OCI-LY1 (cell line): ENCODE data around the gene CCDC60.

Experiments used
- H2AFZ ChIP-seq: fragments of 200-600 bp; sonication (generic), shearing (Covaris generic); 2 replicates; pipeline ENCODE4 v1.6.0; 2014; ENCODE audit warnings: antibody characterized with exemption, mild to moderate bottlenecking, low read length
- H3F3A ChIP-seq: fragments of 200-600 bp; sonication (generic), shearing (Covaris generic); 2 replicates; pipeline ENCODE4 v1.6.0; 2014; ENCODE audit warnings: mild to moderate bottlenecking, antibody characterized with exemption, low read length, moderate library complexity; ENCODE audit not compliant: insufficient read depth
- H3K27ac ChIP-seq: fragments of 200-600 bp; sonication (generic); 2 replicates; pipeline ENCODE4 v1.5.1; 2014; ENCODE audit warnings: low read length, mixed run types, mild to moderate bottlenecking, low read depth; ENCODE audit not compliant: poor library complexity, severe bottlenecking
- H3K27me3 ChIP-seq: fragments of 200-600 bp; sonication (generic); 2 replicates; pipeline ENCODE4 v1.6.0; 2014; ENCODE audit warnings: antibody characterized with exemption, mild to moderate bottlenecking, low read length, moderate library complexity; ENCODE audit not compliant: insufficient read depth
- H3K36me3 ChIP-seq: fragments of 200-600 bp; sonication (generic); 2 replicates; pipeline ENCODE4 v1.6.1; 2014; ENCODE audit warnings: mild to moderate bottlenecking, antibody characterized with exemption, low read length, moderate library complexity, mixed read lengths; ENCODE audit not compliant: insufficient read depth
- H3K4me1 ChIP-seq: fragments of 200-600 bp; sonication (generic); 2 replicates; pipeline ENCODE4 v1.5.1; 2014; ENCODE audit warnings: mild to moderate bottlenecking, low read length, moderate library complexity; ENCODE audit not compliant: insufficient read depth, severe bottlenecking
- H3K4me2 ChIP-seq: fragments of 200-600 bp; sonication (generic), shearing (Covaris generic); 2 replicates; pipeline ENCODE4 v1.6.1; 2014; ENCODE audit warnings: low read length
- H3K4me3 ChIP-seq: fragments of 200-600 bp; sonication (generic); 2 replicates; pipeline ENCODE4 v1.5.1; 2014; ENCODE audit warnings: low read length, low read depth, mild to moderate bottlenecking, mixed read lengths; ENCODE audit not compliant: poor library complexity, severe bottlenecking
- H3K79me2 ChIP-seq: fragments of 200-600 bp; shearing (Covaris generic); 2 replicates; pipeline ENCODE4 v1.6.1; 2016; ENCODE audit warnings: mixed run types, low read length, mixed read lengths; ENCODE audit not compliant: insufficient read depth
- H3K9ac ChIP-seq: fragments of 200-600 bp; sonication (generic), shearing (Covaris generic); 2 replicates; pipeline ENCODE4 v1.6.1; 2014; ENCODE audit warnings: mild to moderate bottlenecking, low read length, mixed read lengths
- H3K9me2 ChIP-seq: fragments of 200-600 bp; sonication (generic), shearing (Covaris generic); 2 replicates; pipeline ENCODE4 v1.6.1; 2014; ENCODE audit warnings: low read depth, mild to moderate bottlenecking, low read length, mixed read lengths
- H3K9me3 ChIP-seq: fragments of 200-600 bp; shearing (Covaris generic); 2 replicates; pipeline ENCODE4 v1.6.1; 2014; ENCODE audit warnings: low read length, mixed read lengths
- H4K20me1 ChIP-seq: fragments of 200-600 bp; sonication (generic), shearing (Covaris generic); 2 replicates; pipeline ENCODE4 v1.6.0; 2016; ENCODE audit warnings: mild to moderate bottlenecking, low read length; ENCODE audit not compliant: insufficient read depth
- CTCF ChIP-seq: fragments of 200-600 bp; sonication (generic), shearing (Covaris generic); IDR thresholded peaks from 2 replicates; pipeline ENCODE4 v1.5.1; 2017; ENCODE audit warnings: mild to moderate bottlenecking, antibody characterized with exemption, low read length, moderate library complexity, mixed read lengths
- EZH2 ChIP-seq: fragments of 200-600 bp; sonication (generic), shearing (Covaris generic); IDR thresholded peaks from 2 replicates; pipeline ENCODE4 v1.8.0; 2017; ENCODE audit warnings: borderline replicate concordance, mixed run types, mild to moderate bottlenecking, antibody characterized with exemption, low read length, moderate library complexity, mixed read lengths

The CCDC60 gene

GRCh38 chr12:119486599-119487154 lies 152.1 kb downstream of the CCDC60 start:
- H2AFZ ChIP-seq, result no peak overlapping the region
- H3K27me3 ChIP-seq, result no peaks in the 10 kb centered on the region
- H4K20me1 ChIP-seq, result no peaks in the 10 kb centered on the region
- no peak overlapping the region for H3K27ac ChIP-seq
- H3K79me2 ChIP-seq, result no peaks in the 10 kb centered on the region
- H3K4me3 ChIP-seq, result no peak overlapping the region
- no peaks in the 10 kb centered on the region for H3F3A ChIP-seq
- H3K9me3 ChIP-seq, result no peaks in the 10 kb centered on the region
- no peaks in the 10 kb centered on the region for H3K36me3 ChIP-seq
- TF ChIP-seq EZH2 (no peak), CTCF (no peak)
- H3K9ac ChIP-seq, result no peak overlapping the region
- H3K9me2 ChIP-seq, result no peaks in the 10 kb centered on the region
- no peaks in the 10 kb centered on the region for H3K4me1 ChIP-seq
- no peak overlapping the region for H3K4me2 ChIP-seq

- H3K36me3 ChIP-seq, result no peaks in the 10 kb centered on the region
- no peak overlapping the region for H3K4me3 ChIP-seq
- H3F3A ChIP-seq, result no peaks in the 10 kb centered on the region
- no peaks in the 10 kb centered on the region for H3K4me1 ChIP-seq
- no peak for TF ChIP-seq EZH2
- TF ChIP-seq CTCF, result no peak
- H3K4me2 ChIP-seq, result no peak overlapping the region
- H3K9me2 ChIP-seq, result no peaks in the 10 kb centered on the region
- no peak overlapping the region for H2AFZ ChIP-seq
- no peaks in the 10 kb centered on the region for H3K27me3 ChIP-seq
- H3K79me2 ChIP-seq, result no peaks in the 10 kb centered on the region
- no peaks in the 10 kb centered on the region for H3K9me3 ChIP-seq
- H3K27ac ChIP-seq, result no peak overlapping the region
- no peaks in the 10 kb centered on the region for H4K20me1 ChIP-seq
- no peak overlapping the region for H3K9ac ChIP-seq
Observed at GRCh38 chr12:119491814-119492213, 157.3 kb downstream of the CCDC60 start.

GRCh38 chr12:119500209-119500608 lies 165.7 kb downstream of the CCDC60 start:
- TF ChIP-seq EZH2 (no peak), CTCF (no peak; the same call in 1 of the 2 replicates)
- H3K4me2 ChIP-seq, result no peak overlapping the region
- H3K9me3 ChIP-seq, result no peaks in the 10 kb centered on the region
- H3K79me2 ChIP-seq, result no peaks in the 10 kb centered on the region
- no peak overlapping the region for H3K27ac ChIP-seq
- H3F3A ChIP-seq, result no peaks in the 10 kb centered on the region
- H3K4me3 ChIP-seq, result no peak overlapping the region
- no peaks in the 10 kb centered on the region for H3K9me2 ChIP-seq
- H3K4me1 ChIP-seq, result no peaks in the 10 kb centered on the region
- H4K20me1 ChIP-seq, result no peaks in the 10 kb centered on the region
- H3K9ac ChIP-seq, result no peak overlapping the region
- no peak overlapping the region for H2AFZ ChIP-seq
- no peaks in the 10 kb centered on the region for H3K36me3 ChIP-seq
- no peaks in the 10 kb centered on the region for H3K27me3 ChIP-seq
